GM12878 (cell line): Measurements from ENCODE around the gene RAP1GAP2. TPM values are rescaled to one million over a fixed set of nuclear protein-coding genes. Genes with fewer than 3 reads are reported as not detected.

Experiments
- ATAC-seq: fragments of 200-7000 bp; cut with Tn5 transposase; 3 replicates; pipeline ENCODE4 v1.9.1; 2020; ENCODE audit warnings: mild to moderate bottlenecking, moderate library complexity
- BruUV-seq: library from RNA; stranded (reverse); fragments of 400-500 nt; replicated peaks from 2 replicates; lab custom pipeline; 2021; lab: Mats Ljungman, UMichigan
- CTCF ChIA-PET: fragments of 300-600 bp; sonication (Branson Sonifier 250); formaldehyde crosslinking; extraction: SDS; loops from one replicate; lab custom pipeline; 2021; ENCODE audit warnings: inconsistent platforms; lab: Yijun Ruan, JAX
- POLR2A ChIA-PET: fragments of 350-600 bp; formaldehyde crosslinking; extraction: SDS; loops from one replicate; lab custom pipeline; 2021; ENCODE audit warnings: inconsistent platforms; lab: Charles Lee
- RAD21 ChIA-PET: fragments of 300-600 bp; sonication (Branson Sonifier 250); formaldehyde crosslinking; loops from one replicate; lab custom pipeline; 2023; ENCODE audit warnings: antibody characterized with exemption; ENCODE audit not compliant: unreplicated experiment; lab: Charles Lee
- SMC1A ChIA-PET: fragments of 300-600 bp; sonication (Branson Sonifier 250); formaldehyde crosslinking; loops from one replicate; lab custom pipeline; 2023; ENCODE audit not compliant: unreplicated experiment, uncharacterized antibody; lab: Charles Lee
- DNase-seq: peaks from one replicate; pipeline ENCODE4 v3.0.0-alpha.2; 2011; ENCODE audit warnings: low read depth, low spot score
- FAIRE-seq: peaks from 3 replicates; lab custom pipeline; 2011; peaks lifted over from hg19 to GRCh38; lab: Jason Lieb, UNC
- H2AFZ ChIP-seq: 2 replicates; pipeline ENCODE4 v1.6.0; 2011; ENCODE audit warnings: low read depth, low read length, control low read depth; ENCODE audit not compliant: control insufficient read depth
- H3K27ac ChIP-seq: 2 replicates; pipeline ENCODE4 v1.5.1; 2011; ENCODE audit warnings: control low read depth; ENCODE audit not compliant: control insufficient read depth, insufficient read depth
- H3K27me3 ChIP-seq, 2 experiments: replicated peaks in 1 of 2; 2 replicates each; pipeline versions ENCODE4 v1.6.0 to v1.6.1; 2011; ENCODE audit warnings: low read length in 1 of 2; ENCODE audit not compliant: control insufficient read depth in 2 of 2, insufficient read depth in 2 of 2
- H3K36me3 ChIP-seq, 2 experiments: 2 replicates each; pipeline ENCODE4 v1.5.1; 2011; ENCODE audit warnings: low read length in 1 of 2; ENCODE audit not compliant: control insufficient read depth in 2 of 2, insufficient read depth in 2 of 2
- H3K4me1 ChIP-seq: 2 replicates; pipeline ENCODE4 v1.6.1; 2011; ENCODE audit warnings: mild to moderate bottlenecking, low read length, moderate library complexity, mixed read lengths; ENCODE audit not compliant: control insufficient read depth, insufficient read depth
- H3K4me2 ChIP-seq: 2 replicates; pipeline ENCODE4 v1.6.0; 2011; ENCODE audit warnings: control low read depth; ENCODE audit not compliant: control insufficient read depth, insufficient read depth
- H3K4me3 ChIP-seq: fragments of 200-600 bp; sonication (generic); 2 replicates; pipeline ENCODE4 v1.5.1; 2016
- H3K79me2 ChIP-seq: 2 replicates; pipeline ENCODE4 v1.6.0; 2011; ENCODE audit warnings: low read length; ENCODE audit not compliant: control insufficient read depth, insufficient read depth
- H3K9ac ChIP-seq: 2 replicates; pipeline ENCODE4 v1.8.0; 2011; ENCODE audit warnings: low read length, control low read depth, mixed read lengths; ENCODE audit not compliant: control insufficient read depth, insufficient read depth
- H3K9me3 ChIP-seq: replicated peaks from 3 replicates; pipeline ENCODE4 v1.5.1; 2011; ENCODE audit warnings: mild to moderate bottlenecking, low read length; ENCODE audit not compliant: control insufficient read depth, insufficient read depth
- H4K20me1 ChIP-seq: 2 replicates; pipeline ENCODE4 v1.6.0; 2011; ENCODE audit not compliant: control insufficient read depth, insufficient read depth
- BHLHE40 ChIP-seq, 2 experiments: fragments of 450-650 bp in 1 of 2; IDR thresholded peaks; 2 replicates each; pipeline ENCODE4 v1.6.1; 2011 to 2017; ENCODE audit warnings: low read depth in 2 of 2, borderline replicate concordance in 1 of 2, improper control_type of control experiment in 1 of 2, low read length in 1 of 2, mild to moderate bottlenecking in 1 of 2
- JUND ChIP-seq: IDR thresholded peaks from 2 replicates; pipeline ENCODE4 v1.6.1; 2012; ENCODE audit warnings: low read depth, mild to moderate bottlenecking, low read length, improper control_type of control experiment, moderate library complexity
- POU2F2 ChIP-seq: IDR thresholded peaks from 3 replicates; pipeline ENCODE4 v1.6.1; 2011; ENCODE audit warnings: low read depth, mild to moderate bottlenecking, low read length, borderline replicate concordance
- WGBS: methylation state at CpG from one replicate; pipeline ENCODE4 v1.1.6; 2016; ENCODE audit warnings: low lambda C conversion rate; ENCODE audit not compliant: insufficient replicate concordance, insufficient coverage; ENCODE audit errors: missing lambda C conversion rate; 5-methylcytosine and 5-hydroxymethylcytosine counted together
- in situ Hi-C: fragments of 300-500 bp; cut with MboI; formaldehyde crosslinking; loops from 9 replicates; pipeline ENCODE4 v1.14.3; 2018; ENCODE audit warnings: mixed read lengths
- intact Hi-C: fragments of 100-400 bp; cut with micrococcal nuclease; formaldehyde crosslinking; loops from one replicate; pipeline ENCODE4 v1.14.2; 2022; ENCODE audit not compliant: unreplicated experiment
- polyA plus RNA-seq, 11 experiments: library from polyadenylated mRNA; depleted of rRNA in 4 of 11; unstranded in 6 of 11; stranded (reverse) in 5 of 11; fragments of >200 nt; fragmentation: Nextera tagmentation in 4 of 11; fragmentation: Illumina TruSeq in 1 of 11; extraction: Ambion mirVana in 4 of 11; extraction: Trizol in 1 of 11; gene quantifications; 1 replicate in 1 of 11; 2 replicates in 10 of 11; pipeline versions ENCODE4 v1.2.1 to v1.2.3, GENCODE V29; 2011 to 2016; ENCODE audit warnings: inconsistent platforms in 2 of 11, missing spikeins in 2 of 11, low read depth in 1 of 11
- total RNA-seq, 4 experiments: library from RNA; depleted of rRNA in 3 of 4; stranded (reverse); fragments of >200 nt in 3 of 4; fragmentation: Illumina TruSeq in 1 of 4; extraction: Trizol in 1 of 4; gene quantifications; 2 replicates each; pipeline versions ENCODE4 v1.2.1 to v1.2.3, GENCODE V29; 2013 to 2021
- TF ChIP-seq, protein P1 (sequence below): fragments of 150-350 bp; IDR thresholded peaks from 2 replicates; pipeline ENCODE4 v1.6.1; 2014; ENCODE audit warnings: mild to moderate bottlenecking, low read depth, low read length
- TF ChIP-seq, protein P2 (sequence below): fragments of 450-650 bp; IDR thresholded peaks from 2 replicates; pipeline ENCODE4 v1.6.1; 2017; ENCODE audit warnings: mild to moderate bottlenecking, low read depth, inconsistent platforms; ENCODE audit not compliant: poor library complexity, severe bottlenecking
- TF ChIP-seq, protein P3 (sequence below): fragments of 450-650 bp; conservative IDR thresholded peaks from 2 replicates; pipeline ENCODE4 v1.6.1; 2017; ENCODE audit warnings: mild to moderate bottlenecking, moderate library complexity

Gene RAP1GAP2
- total and polyA plus RNA-seq, 10 of the 15 experiments (the other 5 are each of a cell fraction or from before 2014, with no cell fraction given), result 0.03 to 0.95 (median 0.49) TPM; not detected in 2

DNA sequence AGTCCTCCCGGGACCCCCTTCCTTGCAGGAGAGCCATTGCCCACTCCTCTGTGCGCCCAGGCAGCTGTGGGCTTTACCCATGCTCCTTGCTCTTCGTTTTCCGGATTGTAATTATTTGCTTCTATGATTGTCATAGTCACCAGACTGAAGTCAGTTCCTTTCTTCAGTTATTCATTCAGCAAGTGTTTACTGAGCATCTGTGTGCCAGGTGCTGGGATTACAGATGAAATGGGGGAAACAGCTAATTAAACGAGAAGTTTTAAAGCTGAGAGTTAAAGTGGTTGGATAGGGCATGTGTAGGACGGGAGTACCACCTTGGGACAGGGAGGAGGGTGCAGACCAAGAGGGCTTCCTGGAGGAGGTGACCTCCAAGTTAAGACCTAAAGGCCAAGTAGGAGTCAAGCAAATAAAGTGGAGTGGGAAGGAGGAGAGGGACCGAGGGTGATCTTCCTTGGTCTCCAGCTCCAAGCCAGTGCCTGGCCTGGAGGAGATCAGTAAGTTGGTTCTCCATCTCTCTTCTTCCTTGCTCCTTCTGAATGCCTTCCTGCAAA, 140.6 kb downstream of the RAP1GAP2 start:
- DNase-seq (no peak), FAIRE-seq (no peak), ATAC-seq (no peak)
- TF ChIP-seq, protein P1, sequence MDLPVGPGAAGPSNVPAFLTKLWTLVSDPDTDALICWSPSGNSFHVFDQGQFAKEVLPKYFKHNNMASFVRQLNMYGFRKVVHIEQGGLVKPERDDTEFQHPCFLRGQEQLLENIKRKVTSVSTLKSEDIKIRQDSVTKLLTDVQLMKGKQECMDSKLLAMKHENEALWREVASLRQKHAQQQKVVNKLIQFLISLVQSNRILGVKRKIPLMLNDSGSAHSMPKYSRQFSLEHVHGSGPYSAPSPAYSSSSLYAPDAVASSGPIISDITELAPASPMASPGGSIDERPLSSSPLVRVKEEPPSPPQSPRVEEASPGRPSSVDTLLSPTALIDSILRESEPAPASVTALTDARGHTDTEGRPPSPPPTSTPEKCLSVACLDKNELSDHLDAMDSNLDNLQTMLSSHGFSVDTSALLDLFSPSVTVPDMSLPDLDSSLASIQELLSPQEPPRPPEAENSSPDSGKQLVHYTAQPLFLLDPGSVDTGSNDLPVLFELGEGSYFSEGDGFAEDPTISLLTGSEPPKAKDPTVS, result no peak
- TF ChIP-seq, protein P2, sequence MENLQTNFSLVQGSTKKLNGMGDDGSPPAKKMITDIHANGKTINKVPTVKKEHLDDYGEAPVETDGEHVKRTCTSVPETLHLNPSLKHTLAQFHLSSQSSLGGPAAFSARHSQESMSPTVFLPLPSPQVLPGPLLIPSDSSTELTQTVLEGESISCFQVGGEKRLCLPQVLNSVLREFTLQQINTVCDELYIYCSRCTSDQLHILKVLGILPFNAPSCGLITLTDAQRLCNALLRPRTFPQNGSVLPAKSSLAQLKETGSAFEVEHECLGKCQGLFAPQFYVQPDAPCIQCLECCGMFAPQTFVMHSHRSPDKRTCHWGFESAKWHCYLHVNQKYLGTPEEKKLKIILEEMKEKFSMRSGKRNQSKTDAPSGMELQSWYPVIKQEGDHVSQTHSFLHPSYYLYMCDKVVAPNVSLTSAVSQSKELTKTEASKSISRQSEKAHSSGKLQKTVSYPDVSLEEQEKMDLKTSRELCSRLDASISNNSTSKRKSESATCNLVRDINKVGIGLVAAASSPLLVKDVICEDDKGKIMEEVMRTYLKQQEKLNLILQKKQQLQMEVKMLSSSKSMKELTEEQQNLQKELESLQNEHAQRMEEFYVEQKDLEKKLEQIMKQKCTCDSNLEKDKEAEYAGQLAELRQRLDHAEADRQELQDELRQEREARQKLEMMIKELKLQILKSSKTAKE, result no peak
- TF ChIP-seq JUND (no peak), POU2F2 (no peak), BHLHE40 (IDR thresholded peaks at IDR 0.05; ENCODE audit: borderline replicate concordance in 1 of 2, low read depth in 2 of 2, low read length in 1 of 2) (no peak)
- TF ChIP-seq, protein P3, sequence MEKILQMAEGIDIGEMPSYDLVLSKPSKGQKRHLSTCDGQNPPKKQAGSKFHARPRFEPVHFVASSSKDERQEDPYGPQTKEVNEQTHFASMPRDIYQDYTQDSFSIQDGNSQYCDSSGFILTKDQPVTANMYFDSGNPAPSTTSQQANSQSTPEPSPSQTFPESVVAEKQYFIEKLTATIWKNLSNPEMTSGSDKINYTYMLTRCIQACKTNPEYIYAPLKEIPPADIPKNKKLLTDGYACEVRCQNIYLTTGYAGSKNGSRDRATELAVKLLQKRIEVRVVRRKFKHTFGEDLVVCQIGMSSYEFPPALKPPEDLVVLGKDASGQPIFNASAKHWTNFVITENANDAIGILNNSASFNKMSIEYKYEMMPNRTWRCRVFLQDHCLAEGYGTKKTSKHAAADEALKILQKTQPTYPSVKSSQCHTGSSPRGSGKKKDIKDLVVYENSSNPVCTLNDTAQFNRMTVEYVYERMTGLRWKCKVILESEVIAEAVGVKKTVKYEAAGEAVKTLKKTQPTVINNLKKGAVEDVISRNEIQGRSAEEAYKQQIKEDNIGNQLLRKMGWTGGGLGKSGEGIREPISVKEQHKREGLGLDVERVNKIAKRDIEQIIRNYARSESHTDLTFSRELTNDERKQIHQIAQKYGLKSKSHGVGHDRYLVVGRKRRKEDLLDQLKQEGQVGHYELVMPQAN, result no peak
- POLR2A ChIA-PET, result no interaction called here
- Histone ChIP-seq H3K79me2 (no peaks in the 10 kb centered on the region), H3K36me3 (no peaks in the 10 kb centered on the region), H3K4me3 (no peak overlapping the region), H3K27me3 (peaks cover 1 to 2% of the 10 kb centered on the region in 2 experiments; a peak in 1 of 4 replicates), H3K4me1 (no peaks in the 10 kb centered on the region), H3K9ac (no peak overlapping the region), H3K4me2 (no peak overlapping the region), H3K9me3 (no peaks in the 10 kb centered on the region), H2AFZ (no peak overlapping the region), H4K20me1 (no peaks in the 10 kb centered on the region), H3K27ac (no peak overlapping the region)
- in situ Hi-C loops (no loop called here), intact Hi-C loops (no loop called here)
- RAD21 ChIA-PET, result no interaction called here
- 27% methylated on average over 7 of the region's 7 CpGs for WGBS
- SMC1A ChIA-PET, result no interaction called here
- no TSS peak for BruUV-seq
- CTCF ChIA-PET, result interaction anchor here (0.6 to 1.5 kb wide), 2 partner anchors 76 to 890 kb away, joined by 3 to 4 read pairs; no protein-coding TSS in a partner anchor
